Retinal pigment epithelial cell (primary cell): ENCODE measurements around the gene ABO.

Experiments
- DNase-seq: peaks from one replicate; pipeline ENCODE4 v3.0.0-alpha.2; 2010; ENCODE audit warnings: low read depth
- H3K4me3 ChIP-seq: 2 replicates; pipeline ENCODE4 v1.5.1; 2011; ENCODE audit warnings: mild to moderate bottlenecking, low read length, control low read depth, moderate library complexity
- CTCF ChIP-seq: conservative IDR thresholded peaks from 2 replicates; pipeline ENCODE4 v1.5.1; 2011; ENCODE audit warnings: low read depth, low read length, control low read depth, inconsistent platforms

The ABO gene

GRCh38 chr9:133248726-133249295 is 26.2 kb downstream of the ABO start:
- TF ChIP-seq CTCF, result no peak
- no peak overlapping the region for H3K4me3 ChIP-seq
- DNase-seq, result no peak

GRCh38 chr9:133247632-133248031 is 27.4 kb downstream of the ABO start:
- DNase-seq, result no peak
- TF ChIP-seq CTCF, result no peak
- H3K4me3 ChIP-seq, result no peak overlapping the region

- no peak overlapping the region for H3K4me3 ChIP-seq
- TF ChIP-seq CTCF, result no peak
- DNase-seq, result no peak
These were observed 28.0 kb downstream of the ABO start for GRCh38 chr9:133246991-133247390.

GRCh38 chr9:133246562-133246961 is 28.4 kb downstream of the ABO start:
- no peak for TF ChIP-seq CTCF
- H3K4me3 ChIP-seq, result no peak overlapping the region
- no peak for DNase-seq

DNA sequence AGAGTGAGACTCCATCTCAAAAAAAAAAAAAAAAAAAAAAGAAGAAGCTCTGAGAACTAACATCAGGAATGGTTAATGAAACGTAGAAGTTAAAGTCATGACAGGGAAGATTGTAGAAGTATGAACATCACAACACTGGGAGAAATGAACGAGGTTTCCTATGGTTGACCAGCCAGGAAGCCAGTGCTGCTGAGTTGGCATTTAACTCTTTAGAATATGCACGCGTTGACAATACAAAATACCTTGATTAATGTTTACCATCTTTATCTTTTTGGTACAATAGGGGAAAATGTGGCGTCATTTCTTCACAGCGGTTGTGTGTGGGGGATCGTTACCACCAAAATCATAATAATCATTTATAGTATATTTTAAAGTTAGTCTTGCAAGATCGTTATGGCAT is 32.0 kb downstream of the ABO start:
- H3K4me3 ChIP-seq, result no peak overlapping the region
- no peak for TF ChIP-seq CTCF
- DNase-seq, result no peak

GRCh38 chr9:133242241-133242640 is 32.8 kb downstream of the ABO start:
- no peak for DNase-seq
- no peak overlapping the region for H3K4me3 ChIP-seq
- TF ChIP-seq CTCF, result no peak

DNA sequence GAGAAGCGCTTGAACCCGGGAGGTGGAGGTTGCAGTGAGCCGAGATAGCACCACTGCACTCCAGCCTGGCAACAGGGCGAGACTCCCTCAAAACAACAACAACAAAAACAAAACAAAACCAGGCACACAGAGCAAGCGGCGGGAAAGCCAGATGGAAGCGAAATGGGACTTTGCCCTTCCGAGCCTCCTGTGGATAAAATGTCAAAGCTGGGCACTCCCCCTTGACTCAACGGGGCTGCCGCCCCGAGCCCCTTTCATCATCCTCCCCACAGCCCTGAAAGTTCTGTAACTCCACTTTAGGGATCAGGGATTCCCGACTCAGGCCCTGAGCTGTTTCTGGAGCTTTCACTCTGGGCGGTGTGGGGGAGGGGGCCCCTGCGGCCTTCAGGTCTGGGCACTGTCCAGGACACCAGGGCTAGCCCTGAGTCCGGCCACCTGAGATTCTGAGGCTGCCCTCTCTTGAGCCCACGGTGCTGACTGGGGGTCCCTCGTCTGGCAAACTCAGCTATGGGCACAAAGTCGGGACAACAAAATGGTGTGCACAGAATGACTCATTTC is 35.4 kb downstream of the ABO start:
- no peak for DNase-seq
- no peak for TF ChIP-seq CTCF
- H3K4me3 ChIP-seq, result no peak overlapping the region
